OCI-LY7 (cell line): Measurements from ENCODE around the gene SLC6A19.

Source experiments
- CTCF ChIP-seq: fragments of 200-600 bp; sonication (generic); conservative IDR thresholded peaks from 2 replicates; pipeline ENCODE4 v1.5.1; 2014; ENCODE audit warnings: mild to moderate bottlenecking, antibody characterized with exemption, low read length, moderate library complexity, mixed read lengths
- EZH2phosphoT487 ChIP-seq: fragments of 200-600 bp; sonication (generic); IDR thresholded peaks from 2 replicates; pipeline ENCODE4 v1.6.1; 2018; ENCODE audit warnings: low read depth, borderline replicate concordance, mild to moderate bottlenecking, mixed run types, antibody characterized with exemption, low read length, moderate library complexity, mixed read lengths

- TF ChIP-seq CTCF (no peak), EZH2phosphoT487 (no peak)
Observed at GRCh38 chr5:1152156-1152555, 49.2 kb upstream of the SLC6A19 start.
